K562 (cell line): ENCODE data around the gene UBXN1. TPM values are rescaled to one million over a fixed set of nuclear protein-coding genes. Genes with fewer than 3 reads are reported as not detected.

Source experiments
- ATF7 ChIP-seq: fragments of 450-650 bp; IDR thresholded peaks from 2 replicates; pipeline ENCODE4 v1.7.1; 2014; ENCODE audit warnings: mild to moderate bottlenecking, moderate library complexity
- BHLHE40 ChIP-seq: IDR thresholded peaks from 2 replicates; pipeline ENCODE4 v1.6.1; 2011; ENCODE audit warnings: low read length, improper control_type of control experiment
- CREM ChIP-seq: IDR thresholded peaks from 2 replicates; pipeline ENCODE4 v1.6.1; 2014; ENCODE audit warnings: antibody characterized with exemption, low read depth
- CTBP1 ChIP-seq: fragments of 450-650 bp; IDR thresholded peaks from 2 replicates; pipeline ENCODE4 v1.6.1; 2016; ENCODE audit warnings: borderline replicate concordance
- MCM2 ChIP-seq: fragments of 450-650 bp; IDR thresholded peaks from 2 replicates; pipeline ENCODE4 v1.6.1; 2017; ENCODE audit warnings: low read depth, mild to moderate bottlenecking
- TCFL5 ChIP-seq: fragments of 250-450 bp; sonication (Bioruptor Pico); conservative IDR thresholded peaks from 2 replicates; pipeline ENCODE4 v1.6.1; 2021; ENCODE audit warnings: mild to moderate bottlenecking, moderate library complexity, matching md5 sums
- polyA plus RNA-seq, 8 experiments: library from polyadenylated mRNA; depleted of rRNA in 4 of 8; stranded (reverse) in 5 of 8; unstranded in 3 of 8; fragments of >200 nt; fragmentation: Nextera tagmentation in 2 of 8; fragmentation: Illumina TruSeq in 1 of 8; extraction: Ambion mirVana in 2 of 8; extraction: Trizol in 1 of 8; gene quantifications; 2 replicates each; pipeline versions ENCODE4 v1.2.1 to v1.2.3, GENCODE V29; 2011 to 2014; ENCODE audit warnings: inconsistent platforms in 1 of 8, missing spikeins in 1 of 8
- total RNA-seq, 7 experiments: library from RNA; depleted of rRNA in 6 of 7; stranded (reverse); fragments of >200 nt in 6 of 7; fragmentation: Illumina TruSeq in 2 of 7; extraction: Trizol in 2 of 7; gene quantifications; 2 replicates each; pipeline versions ENCODE4 v1.2.1 to v1.2.3, GENCODE V29; 2011 to 2021; ENCODE audit warnings: low replicate concordance in 1 of 7
- TF ChIP-seq, protein P1 (sequence below): sonication (generic); formaldehyde crosslinking; IDR thresholded peaks from 2 replicates; pipeline ENCODE4 v1.8.1; 2023; ENCODE audit warnings: mild to moderate bottlenecking, missing genetic modification reagents
- TF ChIP-seq, protein P2 (sequence below): fragments of 250-450 bp; sonication (Bioruptor Pico); IDR thresholded peaks from 2 replicates; pipeline ENCODE4 v1.8.0; 2021; ENCODE audit warnings: mild to moderate bottlenecking, moderate library complexity
- TF ChIP-seq, protein P3 (sequence below), 2 experiments: fragments of 450-650 bp in 1 of 2; IDR thresholded peaks; 2 replicates each; pipeline ENCODE4 v1.6.1; 2011 to 2017; ENCODE audit warnings: low read depth in 2 of 2, antibody characterized with exemption in 1 of 2, borderline replicate concordance in 1 of 2, low read length in 1 of 2, mild to moderate bottlenecking in 1 of 2, mixed read lengths in 1 of 2; ENCODE audit not compliant: control insufficient read depth in 1 of 2
- TF ChIP-seq, protein P4 (sequence below), 3 experiments: IDR thresholded peaks in 2 of 3; conservative IDR thresholded peaks in 1 of 3; 2 replicates each; pipeline ENCODE4 v1.5.1; 2011 to 2012; ENCODE audit warnings: low read length in 3 of 3, mild to moderate bottlenecking in 3 of 3, control low read depth in 2 of 3, improper control_type of control experiment in 1 of 3, inconsistent platforms in 1 of 3, low read depth in 1 of 3, mixed read lengths in 1 of 3, moderate library complexity in 1 of 3; ENCODE audit not compliant: insufficient read depth in 2 of 3
- TF ChIP-seq, protein P5 (sequence below): fragments of 250-450 bp; sonication (Bioruptor Pico); IDR thresholded peaks from 2 replicates; pipeline ENCODE4 v1.4.0; 2020

Gene UBXN1
- total and polyA plus RNA-seq, 9 of the 15 experiments (the other 6 are each of a cell fraction or from before 2014, with no cell fraction given): 4.8 to 263 (median 99.7) TPM

DNA sequence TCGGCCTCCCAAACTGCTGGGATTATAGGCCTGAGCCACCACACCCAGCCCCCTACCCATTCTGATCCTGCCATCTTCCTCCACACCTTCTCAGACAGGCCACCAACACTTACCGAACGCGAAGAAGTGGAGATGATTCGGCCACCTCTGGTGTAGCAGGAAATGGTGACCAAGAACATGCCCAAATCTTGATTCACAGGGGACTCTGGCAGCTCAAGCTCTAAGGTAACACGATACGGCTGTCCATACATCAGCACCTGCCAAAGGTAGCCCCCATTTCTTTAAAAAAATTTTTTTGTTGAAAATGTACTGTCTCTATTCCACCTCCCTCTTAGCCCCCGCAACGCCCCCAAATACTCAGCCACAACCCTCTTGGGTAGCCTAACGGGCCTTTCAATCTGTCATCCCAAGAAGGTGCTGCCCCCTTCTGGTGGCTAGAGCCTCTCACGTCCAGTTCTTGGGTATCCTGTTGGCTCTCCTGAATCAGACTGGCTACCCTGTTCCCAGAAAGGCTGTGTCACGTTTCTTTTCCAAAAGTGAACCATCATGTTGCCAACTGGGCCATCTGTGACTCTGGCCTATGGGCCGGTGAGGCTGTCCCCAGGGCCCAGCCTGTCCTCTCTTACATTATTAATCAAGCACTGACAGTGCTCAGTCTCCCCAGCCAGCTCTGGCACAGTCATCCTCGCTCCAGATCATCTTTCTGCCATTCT lies 15.7 kb upstream of the UBXN1 start (continued):
- TF ChIP-seq, protein P1, sequence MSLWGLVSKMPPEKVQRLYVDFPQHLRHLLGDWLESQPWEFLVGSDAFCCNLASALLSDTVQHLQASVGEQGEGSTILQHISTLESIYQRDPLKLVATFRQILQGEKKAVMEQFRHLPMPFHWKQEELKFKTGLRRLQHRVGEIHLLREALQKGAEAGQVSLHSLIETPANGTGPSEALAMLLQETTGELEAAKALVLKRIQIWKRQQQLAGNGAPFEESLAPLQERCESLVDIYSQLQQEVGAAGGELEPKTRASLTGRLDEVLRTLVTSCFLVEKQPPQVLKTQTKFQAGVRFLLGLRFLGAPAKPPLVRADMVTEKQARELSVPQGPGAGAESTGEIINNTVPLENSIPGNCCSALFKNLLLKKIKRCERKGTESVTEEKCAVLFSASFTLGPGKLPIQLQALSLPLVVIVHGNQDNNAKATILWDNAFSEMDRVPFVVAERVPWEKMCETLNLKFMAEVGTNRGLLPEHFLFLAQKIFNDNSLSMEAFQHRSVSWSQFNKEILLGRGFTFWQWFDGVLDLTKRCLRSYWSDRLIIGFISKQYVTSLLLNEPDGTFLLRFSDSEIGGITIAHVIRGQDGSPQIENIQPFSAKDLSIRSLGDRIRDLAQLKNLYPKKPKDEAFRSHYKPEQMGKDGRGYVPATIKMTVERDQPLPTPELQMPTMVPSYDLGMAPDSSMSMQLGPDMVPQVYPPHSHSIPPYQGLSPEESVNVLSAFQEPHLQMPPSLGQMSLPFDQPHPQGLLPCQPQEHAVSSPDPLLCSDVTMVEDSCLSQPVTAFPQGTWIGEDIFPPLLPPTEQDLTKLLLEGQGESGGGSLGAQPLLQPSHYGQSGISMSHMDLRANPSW: 0 out of 2 replicates have a peak, but pooled peaks have one; percentile 33
- TF ChIP-seq CREM (peak; percentile 42), BHLHE40 (peak; percentile 32; the same call in 1 of the 2 replicates), CTBP1 (peak; percentile 21; the same call in 1 of the 2 replicates), MCM2 (no peak), ATF7 (0 out of 2 replicates have a peak, but pooled peaks have one; percentile 13), TCFL5 (CRISPR knock-in tag) (no peak)
- TF ChIP-seq, protein P2, sequence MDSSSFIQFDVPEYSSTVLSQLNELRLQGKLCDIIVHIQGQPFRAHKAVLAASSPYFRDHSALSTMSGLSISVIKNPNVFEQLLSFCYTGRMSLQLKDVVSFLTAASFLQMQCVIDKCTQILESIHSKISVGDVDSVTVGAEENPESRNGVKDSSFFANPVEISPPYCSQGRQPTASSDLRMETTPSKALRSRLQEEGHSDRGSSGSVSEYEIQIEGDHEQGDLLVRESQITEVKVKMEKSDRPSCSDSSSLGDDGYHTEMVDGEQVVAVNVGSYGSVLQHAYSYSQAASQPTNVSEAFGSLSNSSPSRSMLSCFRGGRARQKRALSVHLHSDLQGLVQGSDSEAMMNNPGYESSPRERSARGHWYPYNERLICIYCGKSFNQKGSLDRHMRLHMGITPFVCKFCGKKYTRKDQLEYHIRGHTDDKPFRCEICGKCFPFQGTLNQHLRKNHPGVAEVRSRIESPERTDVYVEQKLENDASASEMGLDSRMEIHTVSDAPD (CRISPR knock-in tag): no peak
- TF ChIP-seq, protein P3, sequence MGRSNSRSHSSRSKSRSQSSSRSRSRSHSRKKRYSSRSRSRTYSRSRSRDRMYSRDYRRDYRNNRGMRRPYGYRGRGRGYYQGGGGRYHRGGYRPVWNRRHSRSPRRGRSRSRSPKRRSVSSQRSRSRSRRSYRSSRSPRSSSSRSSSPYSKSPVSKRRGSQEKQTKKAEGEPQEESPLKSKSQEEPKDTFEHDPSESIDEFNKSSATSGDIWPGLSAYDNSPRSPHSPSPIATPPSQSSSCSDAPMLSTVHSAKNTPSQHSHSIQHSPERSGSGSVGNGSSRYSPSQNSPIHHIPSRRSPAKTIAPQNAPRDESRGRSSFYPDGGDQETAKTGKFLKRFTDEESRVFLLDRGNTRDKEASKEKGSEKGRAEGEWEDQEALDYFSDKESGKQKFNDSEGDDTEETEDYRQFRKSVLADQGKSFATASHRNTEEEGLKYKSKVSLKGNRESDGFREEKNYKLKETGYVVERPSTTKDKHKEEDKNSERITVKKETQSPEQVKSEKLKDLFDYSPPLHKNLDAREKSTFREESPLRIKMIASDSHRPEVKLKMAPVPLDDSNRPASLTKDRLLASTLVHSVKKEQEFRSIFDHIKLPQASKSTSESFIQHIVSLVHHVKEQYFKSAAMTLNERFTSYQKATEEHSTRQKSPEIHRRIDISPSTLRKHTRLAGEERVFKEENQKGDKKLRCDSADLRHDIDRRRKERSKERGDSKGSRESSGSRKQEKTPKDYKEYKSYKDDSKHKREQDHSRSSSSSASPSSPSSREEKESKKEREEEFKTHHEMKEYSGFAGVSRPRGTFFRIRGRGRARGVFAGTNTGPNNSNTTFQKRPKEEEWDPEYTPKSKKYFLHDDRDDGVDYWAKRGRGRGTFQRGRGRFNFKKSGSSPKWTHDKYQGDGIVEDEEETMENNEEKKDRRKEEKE (IDR thresholded peaks at IDR 0.05; ENCODE audit: borderline replicate concordance in 1 of 2, control insufficient read depth in 1 of 2, low read depth in 2 of 2, low read length in 1 of 2): no peak
- TF ChIP-seq, protein P4, sequence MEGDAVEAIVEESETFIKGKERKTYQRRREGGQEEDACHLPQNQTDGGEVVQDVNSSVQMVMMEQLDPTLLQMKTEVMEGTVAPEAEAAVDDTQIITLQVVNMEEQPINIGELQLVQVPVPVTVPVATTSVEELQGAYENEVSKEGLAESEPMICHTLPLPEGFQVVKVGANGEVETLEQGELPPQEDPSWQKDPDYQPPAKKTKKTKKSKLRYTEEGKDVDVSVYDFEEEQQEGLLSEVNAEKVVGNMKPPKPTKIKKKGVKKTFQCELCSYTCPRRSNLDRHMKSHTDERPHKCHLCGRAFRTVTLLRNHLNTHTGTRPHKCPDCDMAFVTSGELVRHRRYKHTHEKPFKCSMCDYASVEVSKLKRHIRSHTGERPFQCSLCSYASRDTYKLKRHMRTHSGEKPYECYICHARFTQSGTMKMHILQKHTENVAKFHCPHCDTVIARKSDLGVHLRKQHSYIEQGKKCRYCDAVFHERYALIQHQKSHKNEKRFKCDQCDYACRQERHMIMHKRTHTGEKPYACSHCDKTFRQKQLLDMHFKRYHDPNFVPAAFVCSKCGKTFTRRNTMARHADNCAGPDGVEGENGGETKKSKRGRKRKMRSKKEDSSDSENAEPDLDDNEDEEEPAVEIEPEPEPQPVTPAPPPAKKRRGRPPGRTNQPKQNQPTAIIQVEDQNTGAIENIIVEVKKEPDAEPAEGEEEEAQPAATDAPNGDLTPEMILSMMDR (IDR thresholded peaks at IDR 0.05 in 2 of 3, conservative IDR thresholded peaks at IDR 0.05 in 1 of 3; ENCODE audit: insufficient read depth in 2 of 3, low read depth in 1 of 3, low read length in 3 of 3): peak; percentile 87 to 90 (median 87)
- TF ChIP-seq, protein P5, sequence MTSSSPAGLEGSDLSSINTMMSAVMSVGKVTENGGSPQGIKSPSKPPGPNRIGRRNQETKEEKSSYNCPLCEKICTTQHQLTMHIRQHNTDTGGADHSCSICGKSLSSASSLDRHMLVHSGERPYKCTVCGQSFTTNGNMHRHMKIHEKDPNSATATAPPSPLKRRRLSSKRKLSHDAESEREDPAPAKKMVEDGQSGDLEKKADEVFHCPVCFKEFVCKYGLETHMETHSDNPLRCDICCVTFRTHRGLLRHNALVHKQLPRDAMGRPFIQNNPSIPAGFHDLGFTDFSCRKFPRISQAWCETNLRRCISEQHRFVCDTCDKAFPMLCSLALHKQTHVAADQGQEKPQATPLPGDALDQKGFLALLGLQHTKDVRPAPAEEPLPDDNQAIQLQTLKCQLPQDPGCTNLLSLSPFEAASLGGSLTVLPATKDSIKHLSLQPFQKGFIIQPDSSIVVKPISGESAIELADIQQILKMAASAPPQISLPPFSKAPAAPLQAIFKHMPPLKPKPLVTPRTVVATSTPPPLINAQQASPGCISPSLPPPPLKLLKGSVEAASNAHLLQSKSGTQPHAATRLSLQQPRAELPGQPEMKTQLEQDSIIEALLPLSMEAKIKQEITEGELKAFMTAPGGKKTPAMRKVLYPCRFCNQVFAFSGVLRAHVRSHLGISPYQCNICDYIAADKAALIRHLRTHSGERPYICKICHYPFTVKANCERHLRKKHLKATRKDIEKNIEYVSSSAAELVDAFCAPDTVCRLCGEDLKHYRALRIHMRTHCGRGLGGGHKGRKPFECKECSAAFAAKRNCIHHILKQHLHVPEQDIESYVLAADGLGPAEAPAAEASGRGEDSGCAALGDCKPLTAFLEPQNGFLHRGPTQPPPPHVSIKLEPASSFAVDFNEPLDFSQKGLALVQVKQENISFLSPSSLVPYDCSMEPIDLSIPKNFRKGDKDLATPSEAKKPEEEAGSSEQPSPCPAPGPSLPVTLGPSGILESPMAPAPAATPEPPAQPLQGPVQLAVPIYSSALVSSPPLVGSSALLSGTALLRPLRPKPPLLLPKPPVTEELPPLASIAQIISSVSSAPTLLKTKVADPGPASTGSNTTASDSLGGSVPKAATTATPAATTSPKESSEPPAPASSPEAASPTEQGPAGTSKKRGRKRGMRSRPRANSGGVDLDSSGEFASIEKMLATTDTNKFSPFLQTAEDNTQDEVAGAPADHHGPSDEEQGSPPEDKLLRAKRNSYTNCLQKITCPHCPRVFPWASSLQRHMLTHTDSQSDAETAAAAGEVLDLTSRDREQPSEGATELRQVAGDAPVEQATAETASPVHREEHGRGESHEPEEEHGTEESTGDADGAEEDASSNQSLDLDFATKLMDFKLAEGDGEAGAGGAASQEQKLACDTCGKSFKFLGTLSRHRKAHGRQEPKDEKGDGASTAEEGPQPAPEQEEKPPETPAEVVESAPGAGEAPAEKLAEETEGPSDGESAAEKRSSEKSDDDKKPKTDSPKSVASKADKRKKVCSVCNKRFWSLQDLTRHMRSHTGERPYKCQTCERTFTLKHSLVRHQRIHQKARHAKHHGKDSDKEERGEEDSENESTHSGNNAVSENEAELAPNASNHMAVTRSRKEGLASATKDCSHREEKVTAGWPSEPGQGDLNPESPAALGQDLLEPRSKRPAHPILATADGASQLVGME: no peak
